Astrocyte (in vitro differentiated cells and primary cell): Measurements from ENCODE around the gene IMMP2L.

Source experiments
- EZH2 ChIP-seq: IDR thresholded peaks from 2 replicates; pipeline ENCODE4 v1.6.1; 2012; ENCODE audit warnings: mild to moderate bottlenecking, low read length, inconsistent platforms; ENCODE audit not compliant: insufficient read depth
- TF ChIP-seq, protein P1 (sequence below): IDR thresholded peaks from 2 replicates; pipeline ENCODE4 v1.5.1; 2011; ENCODE audit warnings: low read depth, mild to moderate bottlenecking, inconsistent platforms, low read length, moderate library complexity; ENCODE audit not compliant: insufficient read depth

DNA sequence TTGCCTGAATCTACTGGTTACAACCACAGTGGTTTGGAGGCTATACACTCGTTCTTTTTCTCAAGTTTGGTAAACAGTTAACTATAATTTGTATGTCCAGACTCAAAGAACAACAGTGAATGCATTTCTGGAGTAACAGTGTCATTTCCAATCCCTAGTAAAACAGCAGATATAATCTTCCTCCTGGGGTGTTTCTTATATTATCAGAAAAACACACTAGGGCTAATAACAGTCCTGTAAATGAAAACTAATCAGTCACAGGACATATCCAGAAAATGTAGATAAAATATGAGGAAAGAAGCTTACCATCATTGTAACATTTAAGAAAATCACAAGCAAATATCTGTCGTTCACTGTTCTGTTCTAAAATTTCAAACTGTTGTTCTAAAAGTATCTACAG lies 388.8 kb downstream of the IMMP2L start:
- TF ChIP-seq EZH2 = no peak
- TF ChIP-seq, protein P1, sequence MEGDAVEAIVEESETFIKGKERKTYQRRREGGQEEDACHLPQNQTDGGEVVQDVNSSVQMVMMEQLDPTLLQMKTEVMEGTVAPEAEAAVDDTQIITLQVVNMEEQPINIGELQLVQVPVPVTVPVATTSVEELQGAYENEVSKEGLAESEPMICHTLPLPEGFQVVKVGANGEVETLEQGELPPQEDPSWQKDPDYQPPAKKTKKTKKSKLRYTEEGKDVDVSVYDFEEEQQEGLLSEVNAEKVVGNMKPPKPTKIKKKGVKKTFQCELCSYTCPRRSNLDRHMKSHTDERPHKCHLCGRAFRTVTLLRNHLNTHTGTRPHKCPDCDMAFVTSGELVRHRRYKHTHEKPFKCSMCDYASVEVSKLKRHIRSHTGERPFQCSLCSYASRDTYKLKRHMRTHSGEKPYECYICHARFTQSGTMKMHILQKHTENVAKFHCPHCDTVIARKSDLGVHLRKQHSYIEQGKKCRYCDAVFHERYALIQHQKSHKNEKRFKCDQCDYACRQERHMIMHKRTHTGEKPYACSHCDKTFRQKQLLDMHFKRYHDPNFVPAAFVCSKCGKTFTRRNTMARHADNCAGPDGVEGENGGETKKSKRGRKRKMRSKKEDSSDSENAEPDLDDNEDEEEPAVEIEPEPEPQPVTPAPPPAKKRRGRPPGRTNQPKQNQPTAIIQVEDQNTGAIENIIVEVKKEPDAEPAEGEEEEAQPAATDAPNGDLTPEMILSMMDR = no peak
